GM12865 (cell line): Measurements from ENCODE around the gene INKA2.
A peak's percentile ranks its signal among the peaks of the same experiment; 100 is the strongest.

Experiments used
- DNase-seq: peaks from one replicate; pipeline ENCODE4 v3.0.0; 2010; ENCODE audit warnings: low read depth
- H3K4me3 ChIP-seq: 2 replicates; pipeline ENCODE4 v1.5.1; 2011; ENCODE audit warnings: mild to moderate bottlenecking, low read depth, low read length, control low read depth
- CTCF ChIP-seq: IDR thresholded peaks from 2 replicates; pipeline ENCODE4 v1.5.1; 2011; ENCODE audit warnings: low read length, control low read depth, low read depth, inconsistent platforms; ENCODE audit not compliant: insufficient read depth; ENCODE audit errors: missing control alignments

INKA2 gene

GRCh38 chr1:111768023-111768422, 28.8 kb upstream of the INKA2 start:
- no peak overlapping the region for H3K4me3 ChIP-seq
- no peak for DNase-seq
- no peak for TF ChIP-seq CTCF

GRCh38 chr1:111762332-111762731, 23.1 kb upstream of the INKA2 start:
- DNase-seq = no peak
- no peak overlapping the region for H3K4me3 ChIP-seq
- no peak for TF ChIP-seq CTCF

GRCh38 chr1:111761717-111762116, 22.5 kb upstream of the INKA2 start:
- no peak for TF ChIP-seq CTCF
- DNase-seq = no peak
- H3K4me3 ChIP-seq = no peak overlapping the region

- DNase-seq = no peak
- no peak for TF ChIP-seq CTCF
- no peak overlapping the region for H3K4me3 ChIP-seq
Measured at GRCh38 chr1:111758373-111758772, 19.2 kb upstream of the INKA2 start.

DNA sequence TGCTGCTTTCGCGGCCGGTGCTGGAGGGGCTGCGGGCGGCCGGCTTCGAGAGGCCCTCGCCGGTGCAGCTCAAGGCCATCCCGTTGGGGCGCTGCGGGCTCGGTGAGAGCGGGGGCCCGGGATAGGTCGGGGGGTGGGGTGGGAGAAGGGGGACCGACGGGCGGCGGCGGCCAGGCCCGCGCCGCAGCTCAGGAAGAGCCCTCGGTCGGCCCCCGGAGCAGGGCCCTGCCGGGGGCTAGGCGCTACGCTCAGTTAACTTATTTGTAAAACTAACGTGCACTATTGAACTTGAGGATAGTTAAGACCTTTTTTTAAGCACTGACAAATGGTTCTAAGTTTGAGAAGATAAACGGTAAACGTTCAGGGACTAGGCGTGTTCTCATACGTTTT, 16.9 kb upstream of the INKA2 start:
- TF ChIP-seq CTCF = no peak
- DNase-seq = no peak
- peak overlapping the region; percentile 86 for H3K4me3 ChIP-seq

DNA sequence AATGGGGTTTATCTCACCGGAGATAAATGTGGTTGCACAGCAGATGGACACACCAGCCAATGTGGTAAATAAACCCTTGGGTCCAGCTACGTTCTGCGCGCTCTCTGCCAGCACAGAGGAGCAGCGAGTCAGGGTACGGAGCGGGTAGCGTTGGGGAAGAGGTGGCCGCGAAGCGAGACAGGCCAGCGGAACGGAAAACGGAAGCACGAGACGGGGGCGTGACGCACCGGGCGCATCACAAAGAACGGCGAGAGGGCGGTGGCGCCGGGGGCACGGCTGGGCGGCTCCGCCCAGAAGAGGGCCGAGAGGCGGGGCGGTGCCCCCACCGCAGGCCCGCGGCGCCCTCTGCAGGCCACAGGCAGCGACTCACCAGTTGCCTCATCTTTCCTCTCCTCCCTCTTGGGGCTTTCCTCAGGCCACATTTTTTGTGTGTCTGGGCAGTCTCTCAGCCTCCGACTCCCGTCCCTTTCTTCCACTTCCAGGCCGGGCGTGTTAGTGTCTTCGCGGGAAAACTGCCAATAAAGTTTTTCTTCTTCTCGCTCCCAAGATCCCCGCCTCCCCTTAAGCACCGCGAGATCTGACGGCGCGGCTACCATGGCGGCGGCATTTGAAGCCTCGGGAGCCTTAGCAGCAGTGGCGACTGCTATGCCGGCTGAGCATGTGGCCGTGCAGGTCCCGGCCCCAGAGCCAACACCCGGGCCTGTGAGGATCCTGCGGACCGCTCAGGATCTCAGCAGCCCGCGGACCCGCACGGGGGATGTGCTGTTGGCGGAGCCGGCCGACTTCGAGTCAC, 16.3 kb upstream of the INKA2 start, which contains the start of gene DDX20:
Gene DDX20, plus strand, starts transcription at position 571 of the 793 bp plus-strand sequence. Its CDS starts 24 bp downstream, at position 595.
- peak; percentile 95 for DNase-seq
- TF ChIP-seq CTCF = peak; percentile 88
- H3K4me3 ChIP-seq = peak within 1 kb of the TSS; percentile 86

GRCh38 chr1:111754984-111755330, 15.8 kb upstream of the INKA2 start:
- peak overlapping the region; percentile 86 for H3K4me3 ChIP-seq
- DNase-seq = peak; percentile 54
- TF ChIP-seq CTCF = no peak
